ENCODE results near the gene RNF220. TPM values are rescaled to one million over a fixed set of nuclear protein-coding genes. Genes with fewer than 3 reads are reported as not detected.

RNF220 gene
- total and polyA plus RNA-seq, 8 donors = 50.8 to 108 (median 91.3) TPM

GRCh38 chr1:44645476-44646244, 240.6 kb downstream of the RNF220 start:
- Histone ChIP-seq H3K9me3 (no peaks in the 10 kb centered on the region), H3K27ac (no peak overlapping the region), H3K27me3 (no peaks in the 10 kb centered on the region), H3K36me3 (peaks cover 0 to 100% of the 10 kb centered on the region in 2 donors), H3K4me1 (no peaks in the 10 kb centered on the region), H3K4me3 (no peak overlapping the region)
- intact Hi-C loops (cut with DNase I) = no loop called here
- ATAC-seq = peak; percentile 30
- DNase-seq = peak in 2 of 4 donors; percentile 63 to 76
- TF ChIP-seq CTCF (IDR thresholded peaks at IDR 0.05) = no peak

GRCh38 chr1:44646261-44647110, 241.4 kb downstream of the RNF220 start:
- Histone ChIP-seq H3K4me1 (no peaks in the 10 kb centered on the region), H3K9me3 (no peaks in the 10 kb centered on the region), H3K4me3 (no peak overlapping the region), H3K27me3 (no peaks in the 10 kb centered on the region), H3K36me3 (peaks cover 0 to 100% of the 10 kb centered on the region in 2 donors), H3K27ac (no peak overlapping the region)
- no peak for TF ChIP-seq CTCF (IDR thresholded peaks at IDR 0.05)
- DNase-seq (no peak), ATAC-seq (no peak)
- intact Hi-C loops (cut with DNase I) = no loop called here

GRCh38 chr1:44647896-44648295, 242.8 kb downstream of the RNF220 start:
- Histone ChIP-seq H3K9me3 (no peaks in the 10 kb centered on the region), H3K4me3 (no peak overlapping the region), H3K27ac (no peak overlapping the region), H3K27me3 (no peaks in the 10 kb centered on the region), H3K4me1 (no peaks in the 10 kb centered on the region), H3K36me3 (peaks cover 0 to 94% of the 10 kb centered on the region in 2 donors)
- DNase-seq = no peak
- no peak for ATAC-seq
- intact Hi-C loops (cut with DNase I) = no loop called here
- no peak for TF ChIP-seq CTCF (IDR thresholded peaks at IDR 0.05)

- H3K4me3 ChIP-seq = no peak overlapping the region
- H3K9me3 ChIP-seq = no peaks in the 10 kb centered on the region
- no peak for TF ChIP-seq CTCF (IDR thresholded peaks at IDR 0.05)
- ATAC-seq = no peak
- H3K27ac ChIP-seq = no peak overlapping the region
- peaks cover 0 to 86% of the 10 kb centered on the region in 2 donors for H3K36me3 ChIP-seq
- DNase-seq = no peak
- H3K4me1 ChIP-seq = no peaks in the 10 kb centered on the region
- no peaks in the 10 kb centered on the region for H3K27me3 ChIP-seq
- intact Hi-C loops (cut with DNase I) = no loop called here
Observed at GRCh38 chr1:44648529-44649250, 243.6 kb downstream of the RNF220 start.
